ENCODE results near the gene TALDO1.
A peak's percentile ranks its signal among the peaks of the same experiment; 100 is the strongest.

TALDO1 gene

DNA sequence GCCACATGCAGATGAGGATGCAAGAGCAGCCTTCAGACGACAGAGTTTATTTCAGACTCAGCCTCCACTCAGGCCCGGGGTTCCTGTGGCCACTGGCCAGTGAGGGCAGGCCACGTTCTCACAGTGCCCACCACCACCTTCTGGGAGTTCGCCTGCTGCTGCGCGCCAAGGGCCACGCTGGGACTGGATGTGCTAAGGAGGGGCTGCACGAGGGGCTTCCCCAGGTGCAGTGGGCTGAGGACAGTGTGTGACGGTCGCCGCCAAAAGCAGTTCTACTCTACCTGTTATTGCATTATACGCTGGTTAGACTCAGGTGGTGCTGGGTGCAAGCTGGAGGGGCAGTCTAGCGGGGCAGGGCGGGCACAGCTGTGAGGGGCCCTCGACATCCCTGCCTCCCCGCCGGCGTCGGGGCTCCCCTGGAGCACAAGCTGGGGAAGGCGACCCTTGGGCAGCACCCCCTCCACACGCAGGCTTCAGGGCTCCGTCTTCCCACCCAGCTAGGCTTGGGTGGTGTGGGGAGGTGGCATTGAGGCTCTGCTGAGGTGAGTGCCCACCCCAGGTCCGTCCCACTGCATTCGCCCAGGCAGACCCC, 39.9 kb downstream of the TALDO1 start:
- no peak for DNase-seq (ENCODE audit: low read depth in 3 of 3)

DNA sequence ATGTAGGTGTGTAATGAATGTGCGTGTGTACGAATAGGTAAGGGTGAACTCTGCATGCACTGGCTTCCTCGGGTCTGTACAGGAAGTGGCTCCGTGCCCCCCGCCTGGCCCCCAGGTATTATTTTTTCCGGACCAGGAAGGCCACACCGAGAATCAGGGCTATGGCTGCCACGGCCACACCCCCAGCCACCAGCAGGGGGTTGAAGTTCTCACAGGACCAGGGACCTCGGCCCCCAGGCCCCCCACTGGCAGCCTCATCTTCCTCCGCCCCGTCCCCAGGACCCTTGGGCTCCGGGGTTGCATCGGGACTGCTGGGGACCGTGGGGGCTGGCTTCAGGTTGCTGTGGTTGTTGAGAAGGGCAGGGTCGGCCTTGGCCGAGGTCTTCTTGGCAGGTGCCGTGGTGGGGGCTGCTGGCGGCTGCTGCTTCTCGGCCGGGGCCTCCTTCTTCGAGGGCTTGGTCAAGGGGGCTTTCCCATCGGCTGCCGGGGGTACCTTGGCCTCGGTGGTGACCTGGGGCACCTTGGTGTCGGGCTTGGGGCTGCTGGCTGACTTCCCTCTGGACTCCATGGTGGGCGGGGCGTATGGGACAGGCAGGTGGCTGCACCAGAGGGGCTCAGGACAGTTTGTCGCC, 40.9 kb downstream of the TALDO1 start:
- no peak for DNase-seq (ENCODE audit: low read depth in 3 of 3)

DNA sequence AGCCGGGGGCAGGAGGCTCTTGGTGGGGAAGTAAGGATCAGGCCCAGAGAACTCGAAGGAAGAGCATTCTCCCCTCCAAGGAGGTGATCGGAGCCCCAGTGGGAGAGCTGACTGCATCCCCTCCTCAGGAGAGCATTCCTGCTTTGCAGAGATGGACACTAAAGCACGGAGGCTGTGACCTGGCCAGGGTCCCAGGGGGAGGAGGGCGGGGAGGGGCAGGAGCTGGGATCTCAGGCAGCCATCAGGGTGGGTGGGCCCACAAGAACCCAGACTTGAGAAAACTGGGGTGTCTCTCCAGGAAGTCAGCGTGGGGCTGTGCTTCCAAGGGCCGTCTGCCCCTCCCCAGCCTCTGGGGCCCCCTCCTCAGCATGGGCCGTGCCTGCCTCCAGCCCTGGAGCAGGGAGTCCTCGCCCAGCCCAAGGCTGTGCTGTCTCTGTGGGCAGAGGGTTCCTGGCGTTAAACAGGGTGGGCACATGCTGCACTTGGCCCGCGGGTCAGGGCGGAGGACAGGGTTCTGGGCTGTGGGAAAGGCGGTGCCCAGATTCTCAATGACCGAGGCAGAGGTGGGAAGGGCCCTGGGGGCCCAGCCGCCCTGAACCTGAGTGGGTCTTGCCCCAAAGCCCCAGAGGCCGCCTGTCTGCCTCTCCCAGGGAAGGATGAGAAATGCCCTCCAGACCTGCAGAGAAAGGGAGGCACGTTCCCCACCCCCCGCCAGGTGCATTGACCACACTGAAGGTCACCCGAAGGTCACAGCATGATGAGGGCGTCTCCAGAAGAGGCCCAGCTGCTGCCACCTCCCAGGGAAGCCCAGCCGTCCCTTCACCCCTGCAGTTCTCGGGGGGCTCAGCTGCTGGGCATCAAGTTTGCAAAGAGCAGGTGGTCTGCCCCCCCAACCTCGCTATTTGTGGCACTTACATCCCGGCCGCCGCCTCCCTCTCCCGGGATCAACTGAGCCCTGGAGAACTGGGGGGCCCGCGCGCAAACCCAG, 42.0 kb downstream of the TALDO1 start:
- DNase-seq (ENCODE audit: low read depth in 3 of 3): no peak

DNA sequence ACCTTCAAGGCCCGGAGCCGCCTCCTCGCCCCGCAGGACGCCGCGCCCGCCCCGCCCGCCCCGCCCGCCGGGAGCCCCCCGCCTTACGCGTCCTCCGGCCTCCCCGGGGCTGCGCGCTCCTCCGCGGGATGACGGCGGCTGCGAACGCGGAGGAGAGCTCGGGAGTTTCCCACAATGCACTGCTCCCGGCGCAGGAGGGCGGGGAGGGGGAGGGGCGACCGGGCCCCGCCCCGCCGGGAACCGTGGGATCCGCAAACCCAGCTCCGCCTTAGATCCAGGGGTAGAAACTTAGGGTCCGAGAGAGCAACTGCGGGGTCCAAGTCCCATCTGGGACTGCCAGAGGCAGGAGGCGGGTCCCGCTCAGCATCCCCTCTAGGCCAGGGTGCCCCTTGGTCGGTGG, 42.7 kb downstream of the TALDO1 start, which contains the start of gene CEND1:
CEND1 (minus strand) TSS at position 148 of the 400 bp plus-strand sequence. CDS start 1,514 bp downstream, outside the sequence.
- peak in 1 of 3 experiments; percentile 35 for DNase-seq (ENCODE audit: low read depth in 3 of 3)

DNA sequence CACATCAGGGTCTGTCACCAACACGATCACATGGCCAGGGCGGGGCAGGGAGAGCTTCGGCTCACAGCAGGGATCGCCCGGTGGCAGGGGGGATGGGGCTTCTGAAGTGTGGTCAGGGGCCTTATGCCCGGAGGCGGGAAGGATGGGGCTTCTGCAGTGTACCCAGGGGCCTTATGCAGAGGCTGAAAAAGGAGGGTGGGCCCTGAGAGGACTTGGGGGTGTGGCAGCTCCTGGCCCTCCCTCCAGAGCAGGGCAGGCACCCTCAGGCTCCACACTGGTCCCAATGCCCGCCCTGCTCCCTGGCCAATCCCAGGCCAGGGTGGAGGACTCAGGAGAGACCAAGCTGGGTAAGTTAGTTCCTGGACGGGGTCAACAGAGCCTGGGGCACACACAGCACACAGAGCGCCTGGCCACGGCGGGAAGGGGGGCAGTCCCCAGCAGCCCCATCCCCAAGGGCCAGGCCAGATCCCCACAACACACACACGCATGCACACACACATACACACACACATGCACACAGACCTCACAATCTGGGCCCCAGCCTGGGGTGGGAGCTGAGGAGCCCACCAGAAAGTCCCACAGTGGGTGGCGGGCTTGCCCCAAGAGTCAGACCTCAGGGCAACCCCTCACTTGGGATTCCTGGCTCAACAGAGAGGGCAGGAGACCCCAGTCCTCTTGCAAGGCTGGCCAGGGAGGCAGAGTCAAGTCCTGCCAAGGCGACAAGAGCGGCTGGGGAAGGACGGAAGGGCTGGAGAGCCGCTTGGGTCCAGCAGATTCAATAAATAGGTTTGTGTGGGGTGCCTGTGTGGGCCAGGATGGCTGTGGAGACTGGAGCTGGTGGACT, 43.7 kb downstream of the TALDO1 start:
- DNase-seq (ENCODE audit: low read depth in 3 of 3): no peak

DNA sequence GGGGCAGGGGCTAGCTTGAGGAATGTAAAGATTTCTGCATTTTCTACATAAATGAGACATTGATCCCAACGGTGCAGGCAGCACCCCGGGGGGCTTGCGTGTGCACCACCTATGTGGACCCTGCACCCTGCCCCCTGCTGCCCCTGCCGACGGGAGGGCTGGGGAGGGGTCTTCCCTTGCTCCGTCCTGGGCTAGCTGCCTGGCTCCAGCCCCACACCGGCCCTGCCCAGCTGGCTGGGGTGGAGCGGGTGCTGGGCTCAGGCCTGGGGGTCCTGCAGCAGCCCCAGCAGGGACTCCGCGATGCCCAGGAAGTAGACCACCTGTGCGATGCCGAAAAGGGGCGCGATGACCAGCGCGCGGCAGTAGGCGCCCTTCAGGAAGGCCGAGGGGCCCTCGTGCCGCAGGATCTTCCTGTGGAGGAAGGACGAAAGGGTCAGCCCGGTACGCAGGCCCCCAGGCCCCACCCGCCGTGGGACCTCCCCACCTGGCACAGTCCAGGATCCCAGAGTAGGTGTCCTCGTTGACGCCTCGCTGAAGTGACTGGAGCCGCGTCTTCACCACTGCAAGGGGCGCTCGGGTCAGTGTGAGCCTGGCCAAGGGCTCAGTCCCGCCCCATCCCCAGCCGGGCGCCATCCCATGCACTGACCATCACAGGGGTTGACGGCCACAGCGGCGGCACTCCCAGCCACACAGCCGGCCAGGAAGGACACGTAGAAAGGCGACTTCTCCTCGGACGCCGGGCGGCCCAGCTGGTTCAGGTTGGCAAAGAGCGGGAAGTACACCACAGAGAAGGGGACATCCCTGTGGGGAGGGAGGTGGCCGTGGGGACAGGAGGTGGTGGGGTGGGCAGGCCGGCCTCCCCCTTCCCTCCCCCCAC, 44.6 kb downstream of the TALDO1 start:
- DNase-seq (ENCODE audit: low read depth in 3 of 3): no peak

DNA sequence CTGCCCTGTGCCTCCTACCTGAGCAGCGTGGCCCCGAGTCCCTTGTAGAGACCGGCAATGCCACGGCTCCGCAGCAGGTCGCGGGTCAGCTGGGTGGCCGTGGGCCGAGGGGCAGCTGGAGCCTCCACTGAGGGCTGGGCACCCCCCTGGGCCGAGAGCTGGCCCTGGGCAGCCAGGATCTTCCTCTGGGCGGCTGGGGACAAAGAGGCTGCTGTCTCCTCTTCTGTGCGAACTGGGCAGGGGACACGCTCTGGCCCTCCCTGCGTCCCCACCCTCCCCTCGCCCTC, 45.2 kb downstream of the TALDO1 start:
- no peak for DNase-seq (ENCODE audit: low read depth in 3 of 3)

DNA sequence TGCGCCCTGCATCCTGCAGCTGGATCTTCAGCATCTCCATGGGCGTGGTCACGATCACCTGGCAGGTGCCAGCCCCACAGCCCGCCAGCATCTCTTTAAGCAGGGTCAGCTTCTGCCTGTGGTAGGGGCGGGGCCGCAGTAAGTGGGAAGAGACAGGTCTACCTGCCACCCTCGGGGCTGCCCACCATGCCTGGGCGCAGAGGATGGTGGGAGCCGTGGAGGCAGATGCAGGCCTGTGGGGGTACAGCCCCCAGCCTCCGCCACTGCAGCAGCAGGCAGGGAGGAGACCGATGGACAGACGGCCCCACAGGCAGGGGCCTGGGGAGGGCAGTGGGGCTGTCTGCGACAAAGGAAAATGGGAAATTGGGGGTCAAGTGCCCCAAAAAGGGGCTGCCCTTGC, 45.6 kb downstream of the TALDO1 start:
- DNase-seq (ENCODE audit: low read depth in 3 of 3): no peak

DNA sequence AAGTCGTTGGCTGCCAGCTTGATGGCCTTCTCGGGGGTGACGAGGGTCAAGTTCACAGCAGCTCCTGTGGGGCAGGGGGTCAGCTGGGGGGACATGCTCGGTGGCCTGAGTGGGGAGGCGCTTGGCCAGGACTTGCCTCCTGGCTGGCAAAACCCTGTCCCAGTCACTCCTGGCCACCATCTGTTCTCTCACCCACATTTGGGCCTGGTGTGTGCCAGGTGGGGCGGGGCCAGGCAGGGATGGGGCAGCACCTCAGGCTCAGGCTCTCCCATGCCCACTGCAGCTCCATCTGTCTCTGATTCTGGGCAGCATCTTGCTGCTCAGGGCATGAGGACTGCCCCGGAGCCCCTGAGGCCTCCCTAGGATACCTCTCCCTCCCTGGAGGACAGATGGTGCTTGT, 46.3 kb downstream of the TALDO1 start:
- no peak for DNase-seq (ENCODE audit: low read depth in 3 of 3)

DNA sequence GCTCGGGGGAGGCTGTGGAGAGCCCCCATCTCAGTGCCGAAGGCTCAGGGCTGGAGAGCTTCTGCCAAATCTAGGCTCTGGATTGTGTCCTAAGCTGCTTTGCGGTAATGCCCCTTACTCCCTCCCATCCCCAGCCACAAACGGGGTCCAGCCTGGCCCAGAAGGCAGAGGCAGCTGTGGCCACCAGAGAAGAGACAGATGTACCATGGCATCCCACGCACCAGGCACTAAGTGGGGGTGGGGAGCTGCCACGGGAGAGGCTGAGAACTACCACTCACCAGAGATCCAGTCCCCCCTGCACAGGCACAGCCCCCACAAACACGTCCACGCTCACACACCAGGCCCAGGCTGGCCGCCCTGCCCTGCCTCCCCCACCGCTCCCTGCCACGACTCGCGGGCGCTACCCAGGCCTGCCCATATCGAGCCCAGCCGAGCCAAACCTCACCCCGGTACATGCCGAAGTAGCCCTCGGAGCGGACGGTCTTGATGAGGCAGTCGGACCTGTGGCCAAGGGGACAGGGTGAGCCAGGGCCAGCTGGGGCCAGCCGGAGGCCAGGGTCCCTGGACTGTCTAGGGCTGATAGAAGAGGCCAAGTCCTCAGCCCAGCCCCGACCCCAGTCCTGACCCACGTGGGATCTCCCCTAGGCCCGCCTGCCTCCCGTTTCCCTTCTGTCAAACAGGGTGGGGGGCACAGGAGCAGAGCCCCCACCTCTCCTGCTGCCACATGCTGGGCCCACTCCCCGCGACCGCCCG, 46.9 kb downstream of the TALDO1 start:
- DNase-seq (ENCODE audit: low read depth in 3 of 3): no peak

DNA sequence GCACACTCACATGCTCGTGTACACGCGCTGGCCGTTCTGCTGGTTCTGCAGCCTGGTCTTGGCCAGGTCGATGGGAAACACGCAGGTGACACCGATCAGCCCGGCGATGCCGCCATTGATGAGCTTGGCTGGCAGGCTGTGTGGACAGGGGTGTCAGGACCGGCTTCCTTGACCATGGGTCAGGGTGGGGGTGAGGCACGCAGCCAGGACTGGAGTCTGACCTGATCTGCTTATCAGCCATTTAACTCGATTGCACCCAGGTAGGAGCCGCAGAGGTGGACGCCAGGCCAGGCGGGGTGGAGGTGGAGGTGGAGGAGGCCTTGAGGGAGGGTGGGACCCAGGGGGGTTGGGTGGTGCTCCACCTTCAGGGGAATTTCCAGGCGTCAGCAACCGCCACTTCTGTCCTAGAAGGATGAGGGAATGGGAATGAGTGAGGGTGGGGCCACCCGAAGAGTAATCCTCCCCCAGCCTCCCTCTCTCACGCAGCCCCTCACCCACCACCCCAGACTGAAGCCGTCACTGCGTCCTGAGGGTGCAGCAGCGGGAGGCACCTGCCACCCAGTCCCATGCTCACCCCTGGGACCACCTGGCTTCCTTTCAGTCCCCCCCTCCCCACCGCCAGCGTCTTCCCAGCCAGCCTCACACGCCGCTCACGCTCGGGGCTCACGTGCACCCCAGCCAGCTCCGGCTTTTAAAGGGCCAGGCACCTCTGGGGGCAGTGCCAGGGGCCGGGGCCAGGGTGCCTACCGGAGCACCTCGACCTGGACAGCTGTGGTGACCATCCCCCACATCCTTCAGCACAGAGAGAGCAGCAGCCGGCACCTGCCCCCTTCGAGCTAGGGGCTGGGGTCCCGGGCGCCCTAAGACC, 47.7 kb downstream of the TALDO1 start:
- no peak for DNase-seq (ENCODE audit: low read depth in 3 of 3)

DNA sequence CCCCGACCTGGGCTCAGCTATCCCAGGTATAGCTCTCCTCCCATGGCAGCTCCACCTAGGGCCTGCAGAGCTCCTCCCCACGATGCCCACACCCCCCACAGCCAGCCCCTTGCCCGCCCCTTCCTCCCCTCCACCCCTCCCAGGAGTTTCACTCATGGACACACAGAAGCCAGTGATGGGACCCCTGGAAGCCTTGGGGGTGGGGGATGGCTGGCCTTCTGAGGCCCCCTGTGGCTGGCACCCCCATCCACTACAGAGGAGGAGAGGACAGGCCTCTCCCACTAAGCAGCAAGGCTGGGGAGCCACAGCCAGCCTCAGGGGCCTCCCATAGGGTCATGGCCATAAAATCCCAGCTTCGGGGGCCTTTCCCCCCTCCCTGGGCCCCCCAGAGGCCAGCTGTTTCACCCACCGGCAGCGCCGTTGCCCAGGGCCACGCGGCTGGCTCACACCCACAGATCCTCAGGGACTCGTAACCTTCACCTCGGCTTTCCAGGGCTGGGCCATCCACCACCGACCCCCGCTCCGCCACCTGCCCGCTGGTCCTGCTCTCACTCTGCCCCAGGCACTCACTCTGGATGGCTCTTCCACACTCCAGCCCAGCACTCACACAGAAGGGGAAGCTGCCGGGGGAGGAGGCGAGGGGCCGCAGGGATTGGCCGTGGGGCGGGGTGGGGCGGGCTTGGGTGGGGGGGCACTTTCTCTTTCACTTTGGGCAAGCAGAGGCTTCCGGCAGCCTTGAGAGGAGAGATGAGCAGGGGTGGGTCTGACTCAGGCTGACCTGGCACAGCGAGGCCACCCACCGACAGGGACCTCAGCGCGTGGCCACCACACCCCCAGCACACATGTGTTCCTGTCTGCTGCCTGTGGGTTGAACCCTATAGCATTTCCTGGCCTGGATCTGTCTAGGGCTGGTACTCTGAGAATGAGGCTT, 48.6 kb downstream of the TALDO1 start:
- DNase-seq (ENCODE audit: low read depth in 3 of 3): peak; percentile 66 to 75 (median 69)

DNA sequence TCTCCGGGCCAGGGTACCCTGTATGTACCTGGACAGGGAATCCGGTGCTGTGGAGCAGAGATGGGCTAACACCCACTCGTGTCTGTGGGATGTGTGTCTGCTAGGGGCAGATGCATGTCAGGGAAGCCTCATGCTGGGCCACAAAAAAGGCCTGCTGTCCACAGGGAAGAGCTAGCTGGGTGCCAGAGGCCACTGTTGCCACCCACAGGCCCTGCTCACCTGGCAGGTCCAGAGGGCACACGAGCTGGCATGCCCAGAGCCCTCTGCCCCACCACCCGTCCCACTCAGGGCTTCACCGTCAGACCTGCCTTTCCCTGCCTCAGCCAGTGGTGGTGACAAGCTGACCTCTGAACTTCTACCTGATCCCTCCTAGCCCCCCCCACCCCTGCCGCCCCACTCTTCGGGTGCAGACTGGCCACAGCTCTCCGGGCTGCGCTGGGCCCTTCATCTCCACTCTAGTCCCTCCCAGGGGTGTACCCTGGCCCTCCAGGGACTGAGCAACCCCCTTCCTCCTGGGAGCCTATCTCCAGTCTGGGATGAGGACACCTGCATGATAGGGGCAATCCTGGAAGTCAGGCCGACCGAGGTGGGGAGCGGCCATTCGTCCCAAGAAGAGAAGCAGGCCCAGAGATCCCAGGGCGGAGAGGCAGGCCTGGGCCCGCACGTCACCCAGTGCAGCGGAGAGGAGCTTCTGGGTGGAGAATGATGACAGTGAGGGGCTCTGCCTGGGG, 49.5 kb downstream of the TALDO1 start:
- DNase-seq (ENCODE audit: low read depth in 3 of 3): no peak

DNA sequence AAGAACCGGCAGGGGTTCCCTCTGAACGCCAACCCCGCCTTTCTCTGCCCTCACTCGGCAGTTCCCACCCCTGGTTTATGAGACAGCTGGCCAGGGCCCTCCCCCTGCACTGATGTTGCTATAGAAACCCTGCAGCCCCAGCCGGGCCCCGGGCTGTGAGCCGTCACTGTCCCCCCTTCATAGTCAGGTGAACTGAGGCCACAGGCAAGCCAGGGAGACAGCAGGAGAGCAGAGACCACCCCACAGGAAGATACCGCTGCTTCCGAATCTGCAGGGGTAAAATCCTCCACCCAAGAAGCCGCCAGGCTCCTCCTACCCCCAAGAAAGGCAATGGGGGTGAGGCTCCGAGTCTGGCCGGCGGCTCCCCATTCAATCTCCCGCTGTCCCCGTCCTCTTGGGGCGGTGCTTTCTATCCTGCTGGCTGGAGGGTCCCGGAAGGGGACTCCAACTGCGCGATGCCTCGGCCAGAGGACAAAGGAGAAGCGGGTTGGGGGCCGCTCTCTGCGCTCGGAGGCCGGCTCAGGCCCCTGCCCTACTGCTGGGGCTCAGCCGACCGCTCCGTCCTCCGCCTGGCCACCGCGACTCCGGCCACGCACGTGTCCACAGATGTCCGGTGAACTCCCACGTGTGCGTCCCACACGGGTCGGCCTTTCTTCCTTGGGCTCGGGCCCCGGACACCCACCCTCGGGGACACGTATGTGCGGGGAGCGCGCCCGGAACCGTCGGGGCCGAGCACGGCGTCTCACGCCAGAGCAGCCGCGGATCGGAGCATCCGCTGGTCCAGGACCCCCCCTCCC, 50.2 kb downstream of the TALDO1 start:
- peak; percentile 34 to 51 (median 42) for DNase-seq (ENCODE audit: low read depth in 3 of 3)

DNA sequence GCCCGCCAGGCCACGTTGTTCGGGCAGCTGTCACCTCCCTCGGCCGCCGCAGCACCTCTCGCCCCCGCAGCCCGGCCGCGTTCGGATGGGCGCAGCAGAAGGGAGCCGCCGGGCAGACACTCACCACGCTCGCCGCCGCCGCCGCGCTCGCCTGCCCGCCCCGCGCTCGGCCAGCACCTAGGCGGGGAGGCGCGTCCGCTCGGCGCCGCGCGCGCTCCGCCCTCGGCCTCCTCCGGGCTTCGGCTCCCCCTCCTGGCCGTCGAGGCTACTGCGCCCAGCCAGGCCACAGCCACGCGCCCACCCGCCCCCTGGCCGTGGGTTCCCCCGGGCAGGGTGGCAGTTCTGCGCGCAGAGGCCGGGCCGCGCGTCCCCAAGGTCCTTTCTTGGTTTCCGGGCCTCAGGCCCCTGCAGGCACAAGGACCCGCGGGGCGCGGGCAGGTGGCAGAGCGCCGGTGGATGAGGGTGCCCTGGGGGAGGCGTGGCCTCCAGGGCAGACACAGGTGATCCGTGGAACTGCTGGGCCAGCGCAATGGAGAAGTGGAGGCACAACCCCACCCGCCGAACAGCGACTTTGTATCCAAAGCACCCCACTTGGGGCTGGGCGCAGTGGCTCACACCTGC, 50.9 kb downstream of the TALDO1 start, which contains the start of gene SLC25A22:
SLC25A22 (minus strand) TSS at position 189 of the 621 bp plus-strand sequence. CDS start 3,275 bp downstream, outside the sequence.
- DNase-seq (ENCODE audit: low read depth in 3 of 3): peak; percentile 65 to 84 (median 74)

Data from stimulated activated CD4-positive, alpha-beta T cell treated with anti-CD3 and anti-CD28 coated beads, TNF-alpha, amount 100 ng/mL, for 4 hours (primary cell).